Measurements from ENCODE around the gene ZNF548.

Gene ZNF548

DNA sequence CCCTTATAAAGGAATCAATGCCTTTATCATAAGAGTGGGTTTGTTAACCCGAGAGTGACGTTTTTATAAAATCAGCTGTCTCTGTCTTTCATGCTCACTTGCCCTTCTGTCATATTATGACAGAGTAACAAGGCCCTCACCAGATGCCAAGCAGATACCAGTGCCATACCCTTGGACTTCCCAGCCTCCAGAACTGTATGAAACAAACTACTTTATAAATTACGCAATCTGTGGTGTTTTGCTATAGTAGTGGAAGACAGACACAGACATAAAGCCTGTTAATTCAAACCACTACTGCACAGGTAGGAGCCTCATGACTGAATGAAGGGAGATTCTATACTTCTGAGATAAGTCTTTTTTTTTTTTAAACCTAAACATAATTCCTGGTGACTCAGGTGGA, 62.7 kb downstream of the ZNF548 start:
- no peak for DNase-seq (ENCODE audit: low spot score)

More for the DNA sequence above, 62.7 kb downstream of the ZNF548 start:
- TF ChIP-seq, protein P1, sequence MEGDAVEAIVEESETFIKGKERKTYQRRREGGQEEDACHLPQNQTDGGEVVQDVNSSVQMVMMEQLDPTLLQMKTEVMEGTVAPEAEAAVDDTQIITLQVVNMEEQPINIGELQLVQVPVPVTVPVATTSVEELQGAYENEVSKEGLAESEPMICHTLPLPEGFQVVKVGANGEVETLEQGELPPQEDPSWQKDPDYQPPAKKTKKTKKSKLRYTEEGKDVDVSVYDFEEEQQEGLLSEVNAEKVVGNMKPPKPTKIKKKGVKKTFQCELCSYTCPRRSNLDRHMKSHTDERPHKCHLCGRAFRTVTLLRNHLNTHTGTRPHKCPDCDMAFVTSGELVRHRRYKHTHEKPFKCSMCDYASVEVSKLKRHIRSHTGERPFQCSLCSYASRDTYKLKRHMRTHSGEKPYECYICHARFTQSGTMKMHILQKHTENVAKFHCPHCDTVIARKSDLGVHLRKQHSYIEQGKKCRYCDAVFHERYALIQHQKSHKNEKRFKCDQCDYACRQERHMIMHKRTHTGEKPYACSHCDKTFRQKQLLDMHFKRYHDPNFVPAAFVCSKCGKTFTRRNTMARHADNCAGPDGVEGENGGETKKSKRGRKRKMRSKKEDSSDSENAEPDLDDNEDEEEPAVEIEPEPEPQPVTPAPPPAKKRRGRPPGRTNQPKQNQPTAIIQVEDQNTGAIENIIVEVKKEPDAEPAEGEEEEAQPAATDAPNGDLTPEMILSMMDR (IDR thresholded peaks at IDR 0.05; ENCODE audit: extremely low read depth, missing control alignments), result no peak

Measured in GM20000 (cell line).